Natural killer cell (primary cell): ENCODE results near the gene FAT2. TPM values are rescaled to one million over a fixed set of nuclear protein-coding genes. Genes with fewer than 3 reads are reported as not detected.

Source experiments
- ATAC-seq, 3 donors: fragments of 150-1000 bp in 2 of 3; fragments of 200-7000 bp in 1 of 3; cut with Tn5 transposase; 1 replicate in 1 of 3; 2 replicates in 2 of 3; pipeline ENCODE4 v1.10.0; 2021; ENCODE audit warnings: mild to moderate bottlenecking in 2 of 3, moderate library complexity in 2 of 3
- DNase-seq, 2 donors: peaks; one replicate each; pipeline versions ENCODE4 v3.0.0 to v3.0.0-alpha.2; 2013 to 2021; ENCODE audit warnings: mixed read lengths in 1 of 2
- H3K27ac ChIP-seq: one replicate; pipeline ENCODE4 v1.5.1; 2013; ENCODE audit warnings: mild to moderate bottlenecking, low read length
- H3K27me3 ChIP-seq: one replicate; pipeline ENCODE4 v1.6.1; 2013; ENCODE audit warnings: low read length; ENCODE audit not compliant: control insufficient read depth, insufficient read depth
- H3K36me3 ChIP-seq: one replicate; pipeline ENCODE4 v1.6.1; 2013; ENCODE audit warnings: low read length; ENCODE audit not compliant: control insufficient read depth, insufficient read depth
- H3K4me1 ChIP-seq: one replicate; pipeline ENCODE4 v1.6.1; 2013; ENCODE audit warnings: low read length; ENCODE audit not compliant: control insufficient read depth, insufficient read depth
- H3K4me3 ChIP-seq: one replicate; pipeline ENCODE4 v1.5.1; 2013; ENCODE audit warnings: low read length
- H3K9me3 ChIP-seq: one replicate; pipeline ENCODE4 v1.6.1; 2013; ENCODE audit warnings: low read length; ENCODE audit not compliant: control insufficient read depth, insufficient read depth
- H3K27ac Mint-ChIP-seq, 2 donors: one replicate each; pipeline ENCODE4 v1.8.0; 2022; ENCODE audit warnings: mild to moderate bottlenecking in 2 of 2, mixed read lengths in 2 of 2, moderate library complexity in 1 of 2
- H3K27me3 Mint-ChIP-seq, 2 donors: one replicate each; pipeline ENCODE4 v1.8.0; 2022; ENCODE audit warnings: low read depth in 2 of 2, mixed read lengths in 2 of 2
- H3K36me3 Mint-ChIP-seq: one replicate; pipeline ENCODE4 v1.8.0; 2022; ENCODE audit warnings: mixed read lengths
- H3K4me1 Mint-ChIP-seq, 2 donors: one replicate each; pipeline ENCODE4 v1.8.0; 2022; ENCODE audit warnings: mixed read lengths in 2 of 2
- H3K4me3 Mint-ChIP-seq: one replicate; pipeline ENCODE4 v1.8.0; 2022; ENCODE audit warnings: mild to moderate bottlenecking, moderate library complexity, mixed read lengths
- H3K9me3 Mint-ChIP-seq, 2 donors: one replicate each; pipeline ENCODE4 v1.8.0; 2022; ENCODE audit warnings: mixed read lengths in 2 of 2
- CTCF ChIP-seq: fragments of 200-600 bp; IDR thresholded peaks from one replicate; pipeline ENCODE4 v1.8.0; 2022; ENCODE audit warnings: antibody characterized with exemption
- WGBS: methylation state at CpG from one replicate; pipeline ENCODE4 v1.1.7; 2013; ENCODE audit warnings: missing lambda C conversion rate; ENCODE audit not compliant: insufficient coverage; 5-methylcytosine and 5-hydroxymethylcytosine counted together
- intact Hi-C: fragments of 100-400 bp; cut with micrococcal nuclease; formaldehyde crosslinking; loops from one replicate; pipeline ENCODE4 v1.14.2; 2022
- total RNA-seq, 4 donors: library from RNA; stranded (reverse); fragments of 120-200 nt in 1 of 4; gene quantifications; one replicate each; pipeline versions ENCODE4 v1.2.3 to v1.2.4, GENCODE V29; 2013 to 2022

Gene FAT2
- total RNA-seq, 3 donors from 2014 or later (not counting 1 experiment from before 2014, with no cell fraction given) = not detected

- Histone ChIP-seq H3K4me1 (no peaks in the 10 kb centered on the region), H3K27ac (no peak overlapping the region), H3K9me3 (no peaks in the 10 kb centered on the region), H3K36me3 (no peaks in the 10 kb centered on the region), H3K4me3 (no peak overlapping the region), H3K27me3 (no peaks in the 10 kb centered on the region)
- DNase-seq = no peak
- Mint-ChIP-seq H3K27me3 (peaks cover 6 to 11% of the 10 kb centered on the region in 2 donors), H3K27ac (no peak overlapping the region), H3K36me3 (no peaks in the 10 kb centered on the region), H3K9me3 (no peaks in the 10 kb centered on the region), H3K4me3 (no peak overlapping the region), H3K4me1 (no peaks in the 10 kb centered on the region)
- ATAC-seq = no peak
- TF ChIP-seq CTCF = no peak
- intact Hi-C loops = no loop called here
- WGBS = 53% methylated on average over 2 of the region's 2 CpGs
Measured at GRCh38 chr5:151618907-151619306, 27.8 kb upstream of the FAT2 start.

GRCh38 chr5:151617841-151618710 lies 26.9 kb upstream of the FAT2 start:
- peaks cover 6 to 7% of the 10 kb centered on the region in 2 donors for H3K4me1 Mint-ChIP-seq
- no peak for TF ChIP-seq CTCF
- Histone ChIP-seq H3K27me3 (no peaks in the 10 kb centered on the region), H3K4me3 (no peak overlapping the region), H3K36me3 (no peaks in the 10 kb centered on the region), H3K27ac (no peak overlapping the region), H3K9me3 (no peaks in the 10 kb centered on the region), H3K4me1 (peaks cover 7% of the 10 kb centered on the region)
- DNase-seq (no peak), ATAC-seq (no peak)
- no peak overlapping the region for H3K27ac Mint-ChIP-seq
- intact Hi-C loops = no loop called here
- H3K9me3 Mint-ChIP-seq = no peaks in the 10 kb centered on the region
- WGBS = 85% methylated on average over 3 of the region's 3 CpGs
- H3K36me3 Mint-ChIP-seq = no peaks in the 10 kb centered on the region
- no peak overlapping the region for H3K4me3 Mint-ChIP-seq
- H3K27me3 Mint-ChIP-seq = peaks cover 6 to 11% of the 10 kb centered on the region in 2 donors

- ATAC-seq = no peak
- no peak for DNase-seq
- no peak for TF ChIP-seq CTCF
- intact Hi-C loops = no loop called here
- Mint-ChIP-seq H3K9me3 (no peaks in the 10 kb centered on the region), H3K4me3 (no peak overlapping the region), H3K27ac (no peak overlapping the region), H3K36me3 (no peaks in the 10 kb centered on the region), H3K27me3 (peaks cover 6 to 9% of the 10 kb centered on the region in 2 donors), H3K4me1 (peaks cover 13% of the 10 kb centered on the region in 2 donors)
- H3K27me3 ChIP-seq = no peaks in the 10 kb centered on the region
- whole genome bisulfite sequencing = 83% methylated on average over 5 of the region's 6 CpGs
- no peaks in the 10 kb centered on the region for H3K9me3 ChIP-seq
- H3K4me3 ChIP-seq = no peak overlapping the region
- H3K36me3 ChIP-seq = no peaks in the 10 kb centered on the region
- H3K4me1 ChIP-seq = peaks cover 13% of the 10 kb centered on the region
- H3K27ac ChIP-seq = no peak overlapping the region
Measured at GRCh38 chr5:151617383-151617840, 26.3 kb upstream of the FAT2 start.
